ENCODE results near the gene CTRB2. TPM values are rescaled to one million over a fixed set of nuclear protein-coding genes. Genes with fewer than 3 reads are reported as not detected.

CTRB2 gene
- total RNA-seq (not detected), polyA plus RNA-seq (ENCODE audit: insufficient read length in 6 of 6) (under 1 TPM in 1 of 6 donors, not detected in 5; 0.14 TPM)
- long read RNA-seq, donor 1: 0 reads
- long read RNA-seq, donor 2: 0 reads
- long read RNA-seq, donor 3: 0 reads
- long read RNA-seq, donor 4, partial matches to known transcripts: 0 of 1 reads
- long read RNA-seq, donor 4, other reads (novel, unspliced or antisense): 0 of 1 reads
- long read RNA-seq, donor 5: 0 reads
- long read RNA-seq, donor 6: 0 reads
- long read RNA-seq, donor 7: 0 reads
- long read RNA-seq, donor 8: 0 reads
- long read RNA-seq, donor 9: 0 reads
- long read RNA-seq, donor 10: 0 reads
- long read RNA-seq, donor 11: 0 reads
- long read RNA-seq, donor 12: 0 reads

- TF ChIP-seq, protein P1, sequence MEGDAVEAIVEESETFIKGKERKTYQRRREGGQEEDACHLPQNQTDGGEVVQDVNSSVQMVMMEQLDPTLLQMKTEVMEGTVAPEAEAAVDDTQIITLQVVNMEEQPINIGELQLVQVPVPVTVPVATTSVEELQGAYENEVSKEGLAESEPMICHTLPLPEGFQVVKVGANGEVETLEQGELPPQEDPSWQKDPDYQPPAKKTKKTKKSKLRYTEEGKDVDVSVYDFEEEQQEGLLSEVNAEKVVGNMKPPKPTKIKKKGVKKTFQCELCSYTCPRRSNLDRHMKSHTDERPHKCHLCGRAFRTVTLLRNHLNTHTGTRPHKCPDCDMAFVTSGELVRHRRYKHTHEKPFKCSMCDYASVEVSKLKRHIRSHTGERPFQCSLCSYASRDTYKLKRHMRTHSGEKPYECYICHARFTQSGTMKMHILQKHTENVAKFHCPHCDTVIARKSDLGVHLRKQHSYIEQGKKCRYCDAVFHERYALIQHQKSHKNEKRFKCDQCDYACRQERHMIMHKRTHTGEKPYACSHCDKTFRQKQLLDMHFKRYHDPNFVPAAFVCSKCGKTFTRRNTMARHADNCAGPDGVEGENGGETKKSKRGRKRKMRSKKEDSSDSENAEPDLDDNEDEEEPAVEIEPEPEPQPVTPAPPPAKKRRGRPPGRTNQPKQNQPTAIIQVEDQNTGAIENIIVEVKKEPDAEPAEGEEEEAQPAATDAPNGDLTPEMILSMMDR (IDR thresholded peaks at IDR 0.05): no peak
- no peak within 1 kb of the TSS for H3K4me3 ChIP-seq
- H3K4me1 ChIP-seq: no peaks in the 10 kb centered on the region
- no peaks in the 10 kb centered on the region for H3K27me3 ChIP-seq
- no peaks in the 10 kb centered on the region for H3K9me3 ChIP-seq
- H3K27ac ChIP-seq: no peak within 1 kb of the TSS
- peak in 1 of 4 donors; percentile 71 for DNase-seq
- no peak for ATAC-seq
- intact Hi-C loops (cut with DNase I): loop anchor here in 1 of 2 donors (2.0 kb wide), 1 partner anchor 18 kb away; no protein-coding TSS in a partner anchor
- no peaks in the 10 kb centered on the region for H3K36me3 ChIP-seq
Measured at GRCh38 chr16:75206749-75207451, at the start of gene CTRB2. Gene CTRB2 (minus strand): TSS chr16:75207161. CDS start chr16:75207141, 20 bp downstream.

- H3K27me3 ChIP-seq: peaks cover 0 to 62% of the 10 kb centered on the region in 2 donors
- peaks cover 58 to 77% of the 10 kb centered on the region in 2 donors for H3K4me1 ChIP-seq
- intact Hi-C loops (cut with DNase I): no loop called here
- TF ChIP-seq, protein P1 (IDR thresholded peaks at IDR 0.05): no peak
- H3K36me3 ChIP-seq: no peaks in the 10 kb centered on the region
- peak overlapping the region; percentile 68 to 72 for H3K27ac ChIP-seq
- H3K4me3 ChIP-seq: no peak overlapping the region
- ATAC-seq: peak; percentile 26
- no peaks in the 10 kb centered on the region for H3K9me3 ChIP-seq
- peak in 3 of 4 donors; percentile 62 to 74 (median 66) for DNase-seq
Measured at GRCh38 chr16:75256059-75256571, 49.2 kb upstream of the CTRB2 start.

DNA sequence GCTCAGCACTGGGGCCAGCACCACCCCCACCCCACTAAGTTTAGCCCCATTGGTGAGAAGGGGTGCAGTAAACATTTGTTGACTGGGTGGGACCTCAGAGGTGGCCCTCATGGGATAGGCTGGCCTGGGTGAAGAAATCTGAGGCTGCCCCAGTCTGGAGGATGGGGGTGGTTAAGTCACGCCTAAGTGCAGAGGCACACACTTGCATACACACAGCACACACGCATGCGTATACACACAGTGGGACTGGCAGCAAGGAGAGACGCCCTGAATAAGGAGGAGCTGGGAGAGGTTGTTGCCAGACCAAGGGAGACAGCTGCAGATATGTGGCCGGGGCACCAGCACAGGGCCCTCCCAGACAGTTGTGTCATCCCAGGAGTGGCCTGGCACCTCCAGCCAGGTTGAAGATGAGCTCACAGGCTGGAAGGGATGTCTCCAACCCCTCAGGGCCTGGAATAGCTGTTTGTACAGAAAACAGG lies 47.4 kb upstream of the CTRB2 start:
- Histone ChIP-seq H3K27ac (peak overlapping the region; percentile 50 to 76), H3K9me3 (no peaks in the 10 kb centered on the region), H3K4me1 (peaks cover 63 to 88% of the 10 kb centered on the region in 2 donors), H3K27me3 (peaks cover 0 to 76% of the 10 kb centered on the region in 2 donors), H3K4me3 (no peak overlapping the region), H3K36me3 (no peaks in the 10 kb centered on the region)
- peak; percentile 21 for ATAC-seq
- TF ChIP-seq, protein P1 (IDR thresholded peaks at IDR 0.05): no peak
- intact Hi-C loops (cut with DNase I): no loop called here
- DNase-seq: peak in 2 of 4 donors; percentile 64 to 70

DNA sequence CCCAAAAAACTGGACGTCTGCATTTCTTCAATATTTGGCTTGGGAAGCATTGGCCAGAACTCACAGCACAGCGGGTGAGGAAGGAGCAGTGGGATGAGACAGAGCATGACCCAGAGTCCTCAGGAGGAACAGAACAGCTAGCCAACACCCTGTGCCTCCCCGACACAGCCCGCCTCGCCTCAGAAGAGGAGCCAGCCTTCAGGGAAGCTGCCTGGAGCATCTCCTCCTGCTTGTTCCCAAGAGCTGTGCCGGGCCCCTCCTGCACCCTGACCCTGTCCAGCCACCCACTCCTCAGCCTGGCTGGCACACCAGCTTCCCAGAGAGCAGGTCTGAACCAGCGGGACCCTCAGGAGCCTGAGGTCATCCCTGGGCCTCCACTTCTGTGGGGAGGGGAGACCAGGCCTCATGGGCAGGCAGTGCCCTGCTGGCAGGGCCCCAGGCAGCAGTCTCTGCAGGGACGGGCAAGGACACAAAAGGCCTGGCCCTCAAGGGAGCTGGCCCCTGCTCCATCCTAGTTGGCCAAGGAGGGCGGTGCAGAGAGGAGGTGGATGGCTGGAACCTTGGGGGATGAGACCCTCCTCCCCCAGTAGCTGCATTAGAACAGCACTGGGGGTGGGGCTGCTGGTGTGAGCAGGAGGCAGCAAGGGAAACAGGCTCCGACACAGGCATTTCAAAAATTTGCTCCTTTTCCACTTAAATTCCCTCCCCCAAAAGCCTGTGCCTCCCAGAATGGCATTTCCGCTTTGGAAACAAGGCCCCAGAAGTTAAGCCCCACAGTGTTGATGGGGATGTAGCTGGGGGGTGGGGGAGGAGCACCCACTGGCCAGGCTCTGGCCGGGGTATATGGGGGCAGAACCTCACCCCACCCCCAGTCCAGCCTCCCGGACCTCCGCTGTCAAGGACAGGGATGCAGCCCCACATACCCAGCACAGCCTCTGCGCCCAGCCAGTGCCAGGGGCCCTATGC lies 46.3 kb upstream of the CTRB2 start:
- Histone ChIP-seq H3K4me3 (no peak overlapping the region), H3K27me3 (peaks cover 0 to 87% of the 10 kb centered on the region in 2 donors), H3K9me3 (no peaks in the 10 kb centered on the region), H3K36me3 (no peaks in the 10 kb centered on the region), H3K27ac (peak overlapping the region; percentile 76 to 82), H3K4me1 (peaks cover 73 to 94% of the 10 kb centered on the region in 2 donors)
- no peak for ATAC-seq
- intact Hi-C loops (cut with DNase I): no loop called here
- DNase-seq: peak in 2 of 4 donors; percentile 34 to 56
- TF ChIP-seq, protein P1 (IDR thresholded peaks at IDR 0.05): no peak
